ENCODE data around the gene COL26A1.

- TF ChIP-seq REST (IDR thresholded peaks at IDR 0.05; ENCODE audit: insufficient read depth in 1 of 2, low read depth in 2 of 2, low read length in 2 of 2) (no peak), TAF1 (IDR thresholded peaks at IDR 0.05; ENCODE audit: borderline replicate concordance, insufficient read depth, low read length) (no peak)
Measured at GRCh38 chr7:101586906-101587677, 224.4 kb downstream of the COL26A1 start.

Data from PFSK-1 (cell line).